HL-60 (cell line): ENCODE measurements around the gene PPP1R3D.
"Not testable (repeated sequence)": the region's sequence is repeated elsewhere in the genome, so short reads cannot be mapped to it uniquely, and the experiment has no call there.

Experiments used
- DNase-seq, 2 experiments: peaks; one replicate each; pipeline ENCODE4 v3.0.0-alpha.2; 2010 to 2020; ENCODE audit warnings: low read depth in 1 of 2, low spot score in 1 of 2
- H3K27ac ChIP-seq: fragments of 250-450 bp; sonication (Bioruptor Pico); replicated peaks from 2 replicates; pipeline ENCODE4 v1.5.1; 2020; ENCODE audit warnings: mild to moderate bottlenecking, moderate library complexity
- H3K27me3 ChIP-seq: fragments of 250-450 bp; sonication (Bioruptor Pico); 2 replicates; pipeline ENCODE4 v1.5.1; 2021; ENCODE audit warnings: mild to moderate bottlenecking, moderate library complexity; ENCODE audit not compliant: insufficient read depth, poor library complexity, severe bottlenecking
- H3K4me3 ChIP-seq: replicated peaks from 2 replicates; pipeline ENCODE4 v1.5.1; 2011; ENCODE audit warnings: mild to moderate bottlenecking, control low read depth, low read length; ENCODE audit not compliant: insufficient read depth
- GABPA ChIP-seq: IDR thresholded peaks from 2 replicates; pipeline ENCODE4 v1.6.1; 2012; ENCODE audit warnings: low read depth
- POLR2AphosphoS5 ChIP-seq: IDR thresholded peaks from 2 replicates; pipeline ENCODE4 v1.6.1; 2012; ENCODE audit warnings: low read depth
- SPI1 ChIP-seq: IDR thresholded peaks from 2 replicates; pipeline ENCODE4 v1.6.1; 2012; ENCODE audit warnings: low read depth, mild to moderate bottlenecking, borderline replicate concordance
- TF ChIP-seq, protein P1 (sequence below): IDR thresholded peaks from one replicate; pipeline ENCODE4 v1.5.1; 2011; ENCODE audit warnings: low read length, control low read depth, inconsistent platforms; ENCODE audit not compliant: insufficient read depth
- TF ChIP-seq, protein P2 (sequence below): IDR thresholded peaks from 2 replicates; pipeline ENCODE4 v1.6.1; 2012; ENCODE audit warnings: low read depth; ENCODE audit not compliant: insufficient replicate concordance

The PPP1R3D gene

GRCh38 chr20:59961423-59961822, 21.3 kb upstream of the PPP1R3D start:
- TF ChIP-seq SPI1 (no peak), POLR2AphosphoS5 (no peak), GABPA (no peak)
- TF ChIP-seq, protein P1, sequence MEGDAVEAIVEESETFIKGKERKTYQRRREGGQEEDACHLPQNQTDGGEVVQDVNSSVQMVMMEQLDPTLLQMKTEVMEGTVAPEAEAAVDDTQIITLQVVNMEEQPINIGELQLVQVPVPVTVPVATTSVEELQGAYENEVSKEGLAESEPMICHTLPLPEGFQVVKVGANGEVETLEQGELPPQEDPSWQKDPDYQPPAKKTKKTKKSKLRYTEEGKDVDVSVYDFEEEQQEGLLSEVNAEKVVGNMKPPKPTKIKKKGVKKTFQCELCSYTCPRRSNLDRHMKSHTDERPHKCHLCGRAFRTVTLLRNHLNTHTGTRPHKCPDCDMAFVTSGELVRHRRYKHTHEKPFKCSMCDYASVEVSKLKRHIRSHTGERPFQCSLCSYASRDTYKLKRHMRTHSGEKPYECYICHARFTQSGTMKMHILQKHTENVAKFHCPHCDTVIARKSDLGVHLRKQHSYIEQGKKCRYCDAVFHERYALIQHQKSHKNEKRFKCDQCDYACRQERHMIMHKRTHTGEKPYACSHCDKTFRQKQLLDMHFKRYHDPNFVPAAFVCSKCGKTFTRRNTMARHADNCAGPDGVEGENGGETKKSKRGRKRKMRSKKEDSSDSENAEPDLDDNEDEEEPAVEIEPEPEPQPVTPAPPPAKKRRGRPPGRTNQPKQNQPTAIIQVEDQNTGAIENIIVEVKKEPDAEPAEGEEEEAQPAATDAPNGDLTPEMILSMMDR = no peak
- TF ChIP-seq, protein P2, sequence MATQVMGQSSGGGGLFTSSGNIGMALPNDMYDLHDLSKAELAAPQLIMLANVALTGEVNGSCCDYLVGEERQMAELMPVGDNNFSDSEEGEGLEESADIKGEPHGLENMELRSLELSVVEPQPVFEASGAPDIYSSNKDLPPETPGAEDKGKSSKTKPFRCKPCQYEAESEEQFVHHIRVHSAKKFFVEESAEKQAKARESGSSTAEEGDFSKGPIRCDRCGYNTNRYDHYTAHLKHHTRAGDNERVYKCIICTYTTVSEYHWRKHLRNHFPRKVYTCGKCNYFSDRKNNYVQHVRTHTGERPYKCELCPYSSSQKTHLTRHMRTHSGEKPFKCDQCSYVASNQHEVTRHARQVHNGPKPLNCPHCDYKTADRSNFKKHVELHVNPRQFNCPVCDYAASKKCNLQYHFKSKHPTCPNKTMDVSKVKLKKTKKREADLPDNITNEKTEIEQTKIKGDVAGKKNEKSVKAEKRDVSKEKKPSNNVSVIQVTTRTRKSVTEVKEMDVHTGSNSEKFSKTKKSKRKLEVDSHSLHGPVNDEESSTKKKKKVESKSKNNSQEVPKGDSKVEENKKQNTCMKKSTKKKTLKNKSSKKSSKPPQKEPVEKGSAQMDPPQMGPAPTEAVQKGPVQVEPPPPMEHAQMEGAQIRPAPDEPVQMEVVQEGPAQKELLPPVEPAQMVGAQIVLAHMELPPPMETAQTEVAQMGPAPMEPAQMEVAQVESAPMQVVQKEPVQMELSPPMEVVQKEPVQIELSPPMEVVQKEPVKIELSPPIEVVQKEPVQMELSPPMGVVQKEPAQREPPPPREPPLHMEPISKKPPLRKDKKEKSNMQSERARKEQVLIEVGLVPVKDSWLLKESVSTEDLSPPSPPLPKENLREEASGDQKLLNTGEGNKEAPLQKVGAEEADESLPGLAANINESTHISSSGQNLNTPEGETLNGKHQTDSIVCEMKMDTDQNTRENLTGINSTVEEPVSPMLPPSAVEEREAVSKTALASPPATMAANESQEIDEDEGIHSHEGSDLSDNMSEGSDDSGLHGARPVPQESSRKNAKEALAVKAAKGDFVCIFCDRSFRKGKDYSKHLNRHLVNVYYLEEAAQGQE = no peak
- Histone ChIP-seq H3K4me3 (no peak overlapping the region), H3K27me3 (no peaks in the 10 kb centered on the region), H3K27ac (no peak overlapping the region)
- DNase-seq = no peak

GRCh38 chr20:59958626-59959025, 18.5 kb upstream of the PPP1R3D start:
- Histone ChIP-seq H3K27me3 (no peaks in the 10 kb centered on the region), H3K4me3 (no peak overlapping the region), H3K27ac (no peak overlapping the region)
- TF ChIP-seq SPI1 = no peak
- no peak for TF ChIP-seq GABPA
- TF ChIP-seq, protein P1 = no peak
- TF ChIP-seq POLR2AphosphoS5 = no peak
- TF ChIP-seq, protein P2 = no peak
- no peak for DNase-seq

GRCh38 chr20:59958123-59958522, 18.0 kb upstream of the PPP1R3D start, which contains the start of gene CDH26:
CDH26 (plus strand) TSS chr20:59958423; CDS start chr20:59958727, 304 bp downstream.
- H3K4me3 ChIP-seq = no peak within 1 kb of the TSS

GRCh38 chr20:59957568-59957967, 17.5 kb upstream of the PPP1R3D start:
- not testable (repeated sequence) for DNase-seq, H3K27ac ChIP-seq, H3K4me3 ChIP-seq, H3K27me3 ChIP-seq

More at GRCh38 chr20:59958123-59958522, 18.0 kb upstream of the PPP1R3D start, which contains the start of gene CDH26:
- DNase-seq = no peak
- Histone ChIP-seq H3K27me3 (no peaks in the 10 kb centered on the region), H3K27ac (no peak within 1 kb of the TSS)
- TF ChIP-seq POLR2AphosphoS5 (no peak), SPI1 (no peak), GABPA (no peak)
- TF ChIP-seq, protein P1 = no peak
- TF ChIP-seq, protein P2 = no peak
